K562 (cell line): ENCODE data around the gene TNIK. TPM values are rescaled to one million over a fixed set of nuclear protein-coding genes. Genes with fewer than 3 reads are reported as not detected.

ENCODE experiments used
- ATAC-seq: fragments of 200-7000 bp; cut with Tn5 transposase; 3 replicates; pipeline ENCODE4 v1.9.1; 2020; ENCODE audit warnings: moderate library complexity
- BruUV-seq: library from RNA; stranded (reverse); fragments of 400-500 nt; replicated peaks from 2 replicates; lab custom pipeline; 2021; lab: Mats Ljungman, UMichigan
- CTCF ChIA-PET: fragments of 300-600 bp; formaldehyde crosslinking; extraction: SDS; loops from one replicate; lab custom pipeline; 2021; ENCODE audit warnings: low intra/inter-chr PET ratio; lab: Yijun Ruan, JAX
- POLR2A ChIA-PET: fragments of 300-600, 350-650 bp; sonication (Branson Sonifier 250); formaldehyde crosslinking; extraction: SDS; loops from one replicate; lab custom pipeline; 2021; ENCODE audit warnings: antibody characterized with exemption, inconsistent platforms; lab: Yijun Ruan, JAX
- DNase-seq, 4 experiments: peaks; one replicate each; pipeline versions ENCODE4 v3.0.0 to v3.0.0-alpha.2; 2011 to 2018; ENCODE audit warnings: low spot score in 3 of 4, mixed read lengths in 3 of 4; ENCODE audit errors: extremely low read depth in 1 of 4
- FAIRE-seq: peaks from 2 replicates; lab custom pipeline; 2011; peaks lifted over from hg19 to GRCh38; lab: Jason Lieb, UNC
- H2AFZ ChIP-seq: 2 replicates; pipeline ENCODE4 v1.6.0; 2011; ENCODE audit warnings: low read depth, low read length, control low read depth, inconsistent platforms
- H3K27ac ChIP-seq: fragments of 200-600 bp; 3 replicates; pipeline ENCODE4 v1.8.0; 2011; ENCODE audit warnings: low read depth, mild to moderate bottlenecking, control low read depth, inconsistent platforms, low read length, moderate library complexity, mixed read lengths; ENCODE audit errors: extremely low read depth
- H3K27me3 ChIP-seq, 2 experiments: fragments of 300-600 bp in 1 of 2; 2 replicates in 1 of 2; 3 replicates in 1 of 2; pipeline versions ENCODE4 v1.6.0 to v1.8.0; 2011; ENCODE audit warnings: inconsistent platforms in 2 of 2, low read length in 2 of 2, mild to moderate bottlenecking in 1 of 2, mixed read lengths in 1 of 2, moderate library complexity in 1 of 2; ENCODE audit not compliant: control insufficient read depth in 2 of 2, insufficient read depth in 2 of 2
- H3K36me3 ChIP-seq: fragments of 300-600 bp; 3 replicates; pipeline ENCODE4 v1.8.0; 2011; ENCODE audit warnings: mild to moderate bottlenecking, low read length, inconsistent platforms; ENCODE audit not compliant: control insufficient read depth, insufficient read depth
- H3K4me1 ChIP-seq, 2 experiments: fragments of 200-600 bp in 1 of 2; replicated peaks in 1 of 2; 2 replicates in 1 of 2; 3 replicates in 1 of 2; pipeline versions ENCODE4 v1.5.1 to v1.8.0; 2011; ENCODE audit warnings: inconsistent platforms in 2 of 2, low read length in 2 of 2, mild to moderate bottlenecking in 1 of 2, mixed read lengths in 1 of 2, moderate library complexity in 1 of 2; ENCODE audit not compliant: control insufficient read depth in 2 of 2, insufficient read depth in 2 of 2
- H3K4me2 ChIP-seq: 2 replicates; pipeline ENCODE4 v1.6.1; 2011; ENCODE audit warnings: low read length, control low read depth, inconsistent platforms, mixed read lengths; ENCODE audit not compliant: insufficient read depth
- H3K4me3 ChIP-seq: fragments of 200-600 bp; sonication (generic), shearing (Covaris generic); 2 replicates; pipeline ENCODE4 v1.5.1; 2016; ENCODE audit warnings: control low read depth, inconsistent platforms
- H3K79me2 ChIP-seq: fragments of 200-600 bp; 3 replicates; pipeline ENCODE4 v1.8.0; 2011; ENCODE audit warnings: low read length, inconsistent platforms; ENCODE audit not compliant: control insufficient read depth, insufficient read depth
- H3K9ac ChIP-seq, 2 experiments: 2 replicates each; pipeline versions ENCODE4 v1.6.0 to v1.6.1; 2011; ENCODE audit warnings: low read depth in 2 of 2, low read length in 2 of 2, control low read depth in 1 of 2, inconsistent platforms in 1 of 2, mild to moderate bottlenecking in 1 of 2, mixed read lengths in 1 of 2; ENCODE audit not compliant: insufficient read depth in 1 of 2
- H3K9me1 ChIP-seq: one replicate; pipeline ENCODE4 v1.6.0; 2011; ENCODE audit warnings: inconsistent platforms, mild to moderate bottlenecking, low read length, moderate library complexity; ENCODE audit not compliant: control insufficient read depth, insufficient read depth
- H3K9me3 ChIP-seq: replicated peaks from 2 replicates; pipeline ENCODE4 v1.5.1; 2011; ENCODE audit warnings: low read depth, low read length, inconsistent platforms; ENCODE audit not compliant: control insufficient read depth, insufficient read depth
- H4K20me1 ChIP-seq: replicated peaks from 2 replicates; pipeline ENCODE4 v1.6.1; 2011; ENCODE audit warnings: low read length, inconsistent platforms, mixed read lengths; ENCODE audit not compliant: control insufficient read depth, insufficient read depth
- CAMTA2 ChIP-seq: fragments of 250-450 bp; sonication (Bioruptor Pico); conservative IDR thresholded peaks from 2 replicates; pipeline ENCODE4 v1.5.1; 2022
- CHD1 ChIP-seq: fragments of 200-600 bp; sonication (generic); IDR thresholded peaks from one replicate; pipeline ENCODE4 v1.6.1; 2012; ENCODE audit warnings: mild to moderate bottlenecking, moderate library complexity, low read length, inconsistent platforms
- CTBP1 ChIP-seq: fragments of 450-650 bp; IDR thresholded peaks from 2 replicates; pipeline ENCODE4 v1.6.1; 2016; ENCODE audit warnings: borderline replicate concordance
- E2F4 ChIP-seq: sonication (generic); formaldehyde crosslinking; IDR thresholded peaks from 2 replicates; pipeline ENCODE4 v1.8.0; 2022; ENCODE audit warnings: mild to moderate bottlenecking, low read depth, missing genetic modification reagents
- ETS2 ChIP-seq: IDR thresholded peaks from 2 replicates; pipeline ENCODE4 v1.6.1; 2016; ENCODE audit warnings: borderline replicate concordance, missing genetic modification characterization, mild to moderate bottlenecking, moderate library complexity, missing compliant biosample characterization; ENCODE audit not compliant: poor library complexity, severe bottlenecking
- HDGF ChIP-seq: fragments of 450-650 bp; IDR thresholded peaks from 2 replicates; pipeline ENCODE4 v1.6.1; 2016
- HMG20B ChIP-seq: fragments of 250-450 bp; sonication (Bioruptor Pico); IDR thresholded peaks from 2 replicates; pipeline ENCODE4 v1.5.0; 2021; ENCODE audit warnings: mild to moderate bottlenecking
- MTA3 ChIP-seq: fragments of 450-650 bp; formaldehyde crosslinking; IDR thresholded peaks from 2 replicates; pipeline ENCODE4 v1.6.1; 2017; ENCODE audit warnings: mild to moderate bottlenecking, borderline replicate concordance
- RAD51 ChIP-seq: fragments of 450-650 bp; IDR thresholded peaks from 2 replicates; pipeline ENCODE4 v1.7.1; 2016; ENCODE audit warnings: low read depth, mild to moderate bottlenecking, borderline replicate concordance
- TCF15 ChIP-seq: fragments of 250-450 bp; sonication (Bioruptor Pico); IDR thresholded peaks from 2 replicates; pipeline ENCODE4 v1.8.0; 2022; ENCODE audit warnings: moderate library complexity, mild to moderate bottlenecking, inconsistent platforms
- TFAM ChIP-seq: fragments of 250-450 bp; sonication (Bioruptor Pico); conservative IDR thresholded peaks from 2 replicates; pipeline ENCODE4 v1.5.0; 2021; ENCODE audit warnings: mild to moderate bottlenecking, moderate library complexity
- ZNF23 ChIP-seq: fragments of 250-450 bp; sonication (Bioruptor Pico); IDR thresholded peaks from 2 replicates; pipeline ENCODE4 v1.4.0; 2020; ENCODE audit warnings: mild to moderate bottlenecking
- ZNF24 ChIP-seq: fragments of 450-650 bp; IDR thresholded peaks from 2 replicates; pipeline ENCODE4 v1.6.1; 2016
- ZNF384 ChIP-seq: IDR thresholded peaks from 2 replicates; pipeline ENCODE4 v1.6.1; 2012; ENCODE audit warnings: low read depth, low read length, improper control_type of control experiment
- ZNF436 ChIP-seq: fragments of 250-450, 450-650 bp; sonication (Bioruptor Pico); formaldehyde crosslinking; IDR thresholded peaks from 2 replicates; pipeline ENCODE4 v1.7.0; 2020; ENCODE audit warnings: mild to moderate bottlenecking
- ZNF76 ChIP-seq: fragments of 250-450 bp; sonication (Bioruptor Pico); IDR thresholded peaks from 2 replicates; pipeline ENCODE4 v1.4.0; 2020; ENCODE audit warnings: mild to moderate bottlenecking, moderate library complexity, borderline replicate concordance
- WGBS: fragments of 100-300 bp; shearing (Covaris generic); methylation state at CpG from one replicate; pipeline ENCODE4 v1.1.6; 2016; ENCODE audit warnings: low coverage, mixed read lengths; ENCODE audit not compliant: insufficient coverage; ENCODE audit errors: missing lambda C conversion rate; 5-methylcytosine and 5-hydroxymethylcytosine counted together
- in situ Hi-C: fragments of 300-500 bp; cut with MboI; formaldehyde crosslinking; loops from 4 replicates; pipeline ENCODE4 v1.15.0; 2018; ENCODE audit warnings: inconsistent platforms, mixed read lengths
- intact Hi-C: fragments of 100-400 bp; cut with micrococcal nuclease; formaldehyde crosslinking; loops from 2 replicates; pipeline ENCODE4 v1.14.2; 2022
- polyA plus RNA-seq, 8 experiments: library from polyadenylated mRNA; depleted of rRNA in 4 of 8; stranded (reverse) in 5 of 8; unstranded in 3 of 8; fragments of >200 nt; fragmentation: Nextera tagmentation in 2 of 8; fragmentation: Illumina TruSeq in 1 of 8; extraction: Ambion mirVana in 2 of 8; extraction: Trizol in 1 of 8; gene quantifications; 2 replicates each; pipeline versions ENCODE4 v1.2.1 to v1.2.3, GENCODE V29; 2011 to 2014; ENCODE audit warnings: inconsistent platforms in 1 of 8, missing spikeins in 1 of 8
- total RNA-seq, 7 experiments: library from RNA; depleted of rRNA in 6 of 7; stranded (reverse); fragments of >200 nt in 6 of 7; fragmentation: Illumina TruSeq in 2 of 7; extraction: Trizol in 2 of 7; gene quantifications; 2 replicates each; pipeline versions ENCODE4 v1.2.1 to v1.2.3, GENCODE V29; 2011 to 2021; ENCODE audit warnings: low replicate concordance in 1 of 7

The TNIK gene
- total and polyA plus RNA-seq, 9 of the 15 experiments (the other 6 are each of a cell fraction or from before 2014, with no cell fraction given), result 6.6 to 39.0 (median 24.7) TPM

- ATAC-seq, result no peak
- H3K27ac ChIP-seq, result no peak overlapping the region
- H3K4me3 ChIP-seq, result no peak overlapping the region
- H3K79me2 ChIP-seq, result no peaks in the 10 kb centered on the region
- in situ Hi-C loops (no loop called here), intact Hi-C loops (no loop called here)
- CTCF ChIA-PET, result no interaction called here
- no peak overlapping the region for H3K4me2 ChIP-seq
- H3K9me3 ChIP-seq, result no peaks in the 10 kb centered on the region
- no peaks in the 10 kb centered on the region for H4K20me1 ChIP-seq
- TF ChIP-seq ZNF384 (no peak), ZNF24 (no peak), MTA3 (no peak), ZNF23 (CRISPR knock-in tag) (no peak), HMG20B (CRISPR knock-in tag) (no peak), ETS2 (tag) (no peak), CAMTA2 (CRISPR knock-in tag) (no peak)
- POLR2A ChIA-PET, result interaction anchor here (0.7 to 1.9 kb wide), 3 partner anchors 9 to 11 kb away, joined by 3 to 7 read pairs (median 3); no protein-coding TSS in a partner anchor
- no peaks in the 10 kb centered on the region; the same call in 2 of the 3 replicates for H3K36me3 ChIP-seq
- peaks cover 0 to 4% of the 10 kb centered on the region in 2 experiments; a peak in 2 of 5 replicates for H3K4me1 ChIP-seq
- H3K9me1 ChIP-seq, result no peaks in the 10 kb centered on the region
- no peak overlapping the region for H2AFZ ChIP-seq
- no TSS peak for BruUV-seq
- no peak for DNase-seq
- no peak for FAIRE-seq
- no peak overlapping the region for H3K9ac ChIP-seq
- 65% methylated on average over 4 of the region's 4 CpGs for WGBS
- no peaks in the 10 kb centered on the region for H3K27me3 ChIP-seq
Observed at GRCh38 chr3:171339598-171339997, 120.6 kb downstream of the TNIK start.

- no peak overlapping the region for H3K27ac ChIP-seq
- POLR2A ChIA-PET, result interaction anchor here (0.9 kb wide), 1 partner anchor 12 kb away, joined by 4 read pairs; no protein-coding TSS in a partner anchor
- H3K4me3 ChIP-seq, result no peak overlapping the region
- FAIRE-seq (no peak), ATAC-seq (no peak), DNase-seq (no peak)
- H3K4me2 ChIP-seq, result no peak overlapping the region
- H3K9ac ChIP-seq, result no peak overlapping the region
- H3K9me1 ChIP-seq, result no peaks in the 10 kb centered on the region
- H3K79me2 ChIP-seq, result no peaks in the 10 kb centered on the region; the same call in 2 of the 3 replicates
- no peaks in the 10 kb centered on the region for H3K27me3 ChIP-seq
- H3K36me3 ChIP-seq, result no peaks in the 10 kb centered on the region; the same call in 2 of the 3 replicates
- H3K9me3 ChIP-seq, result no peaks in the 10 kb centered on the region
- no TSS peak for BruUV-seq
- 67% methylated on average over 1 of the region's 1 CpG for WGBS
- CTCF ChIA-PET, result no interaction called here
- peaks cover 9 to 15% of the 10 kb centered on the region in 2 experiments; a peak in 3 of 5 replicates for H3K4me1 ChIP-seq
- H2AFZ ChIP-seq, result no peak overlapping the region
- intact Hi-C loops (no loop called here), in situ Hi-C loops (no loop called here)
- no peaks in the 10 kb centered on the region for H4K20me1 ChIP-seq
- no peak for TF ChIP-seq TCF15 (CRISPR knock-in tag)
- no peak for TF ChIP-seq ZNF436 (CRISPR knock-in tag)
- TF ChIP-seq RAD51, result no peak
- no peak for TF ChIP-seq CHD1
- no peak for TF ChIP-seq ZNF76
- TF ChIP-seq CTBP1, result no peak
- TF ChIP-seq HDGF, result no peak
- TF ChIP-seq E2F4 (CRISPR knock-in tag), result no peak
- TF ChIP-seq TFAM (CRISPR knock-in tag), result no peak
Observed at GRCh38 chr3:171336406-171336805, 123.8 kb downstream of the TNIK start.
